Activated CD8-positive, alpha-beta memory T cell treated with anti-CD3 and anti-CD28 coated beads, Interleukin-2, amount 50 U/mL, for 48 hours (primary cell): Measurements from ENCODE around the gene BCL6B.
"Not testable (repeated sequence)": the region's sequence is repeated elsewhere in the genome, so short reads cannot be mapped to it uniquely, and the experiment has no call there.

Source experiments
- DNase-seq: peaks from one replicate; pipeline ENCODE4 v3.0.0-alpha.2; 2020

The BCL6B gene

DNA sequence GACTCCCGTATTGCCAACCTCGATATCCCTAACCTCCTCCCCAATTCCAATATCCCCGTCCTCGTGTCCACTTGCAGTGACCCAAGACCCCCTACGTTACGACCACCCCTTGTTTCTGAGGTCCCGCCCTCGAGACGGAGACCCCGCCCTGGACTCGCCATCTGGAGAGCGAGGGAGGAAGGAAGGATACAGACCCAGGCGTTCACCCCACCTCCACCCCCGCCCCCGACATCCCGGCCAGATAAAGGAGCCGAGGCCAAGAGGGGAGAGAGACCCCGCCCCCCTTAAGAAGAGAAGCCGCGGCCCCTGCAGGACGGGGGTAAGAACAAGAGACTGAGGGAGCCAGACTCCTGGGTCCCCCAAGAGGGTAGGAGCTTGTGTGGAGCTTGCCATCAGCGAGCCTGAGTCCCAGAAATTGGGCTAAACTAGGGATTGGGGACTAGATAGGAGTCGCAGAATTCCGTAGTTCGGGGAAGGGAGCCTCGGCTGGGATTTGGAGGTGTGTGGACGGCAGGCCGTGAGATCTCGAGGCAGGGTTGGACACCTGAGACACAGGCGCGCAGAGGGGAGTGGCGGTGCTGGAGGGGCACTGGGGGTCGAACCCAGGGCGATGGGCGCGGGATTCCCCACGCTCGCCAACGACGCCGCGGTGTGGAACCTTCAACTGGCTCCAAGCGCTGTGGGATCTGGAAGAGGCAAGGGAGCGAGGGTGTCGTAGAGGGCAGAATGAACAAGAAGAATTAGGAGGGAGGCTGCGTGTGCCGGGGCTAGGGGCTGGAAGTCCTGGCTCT is at the start of gene BCL6B:
Gene BCL6B (plus strand): TSS at position 270 of the 791 bp plus-strand sequence. CDS start 622 bp downstream, outside the sequence.
- no peak for DNase-seq

DNA sequence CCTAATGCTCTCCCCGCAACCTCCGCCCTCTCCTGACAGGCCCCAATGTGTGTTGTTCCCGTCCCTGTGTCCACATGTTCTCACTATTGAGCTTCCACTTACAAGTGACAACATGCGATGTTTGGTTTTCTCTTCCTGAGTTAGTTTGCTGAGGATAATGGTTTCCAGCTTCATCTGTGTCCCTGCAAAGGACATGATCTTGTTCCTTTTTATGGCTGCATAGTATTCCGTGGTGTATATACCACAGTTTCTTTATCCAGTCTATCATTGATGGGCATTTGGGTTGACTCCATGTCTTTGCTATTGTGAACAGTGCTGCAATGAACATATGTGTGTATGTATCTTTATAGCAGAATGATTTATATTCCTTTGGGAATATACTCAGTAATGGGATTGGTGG is 43.4 kb upstream of the BCL6B start:
- DNase-seq: not testable (repeated sequence)

GRCh38 chr17:6981426-6981825 is 41.4 kb upstream of the BCL6B start:
- no peak for DNase-seq

DNA sequence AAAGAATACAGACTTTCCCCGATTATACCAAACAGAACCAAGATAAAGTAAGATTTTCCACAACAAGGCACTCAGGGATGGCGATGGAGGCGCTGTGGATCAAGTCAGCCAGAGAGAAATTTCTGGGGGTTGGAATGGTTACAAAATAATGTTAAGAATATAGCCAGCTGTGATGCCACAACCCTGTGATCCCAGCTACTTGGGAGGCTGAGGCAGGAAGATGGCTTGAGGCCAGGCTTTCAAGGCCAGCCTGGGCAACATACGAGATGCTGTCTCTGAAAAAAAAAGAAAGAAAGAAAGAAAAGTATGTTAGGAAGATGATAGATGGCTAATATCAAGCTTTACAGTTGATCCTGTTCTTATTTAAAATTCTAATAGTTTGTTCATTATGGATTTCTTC is 37.6 kb upstream of the BCL6B start:
- DNase-seq: no peak

DNA sequence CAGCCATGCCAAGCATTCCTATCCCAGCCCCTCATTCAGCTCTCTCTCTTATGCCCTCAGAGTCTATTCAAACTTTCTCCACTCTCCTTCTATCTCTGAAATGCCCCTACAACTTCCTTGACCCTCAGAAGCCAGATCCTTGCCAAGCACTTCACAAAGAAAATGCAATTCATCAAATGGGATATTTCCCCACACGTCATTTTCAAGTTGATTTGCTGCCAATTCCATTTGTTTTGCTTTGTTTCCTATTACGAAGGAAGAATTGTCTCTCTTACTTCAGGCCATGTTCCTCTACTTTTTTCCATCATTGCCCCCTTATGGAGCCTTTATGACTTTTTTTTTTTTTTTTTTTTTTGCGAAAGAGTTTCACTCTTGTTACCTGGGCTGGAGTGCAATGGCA is 36.2 kb upstream of the BCL6B start:
- no peak for DNase-seq

GRCh38 chr17:6989779-6990178 is 33.1 kb upstream of the BCL6B start:
- DNase-seq: no peak

GRCh38 chr17:6993613-6994056 is 29.2 kb upstream of the BCL6B start:
- not testable (repeated sequence) for DNase-seq

DNA sequence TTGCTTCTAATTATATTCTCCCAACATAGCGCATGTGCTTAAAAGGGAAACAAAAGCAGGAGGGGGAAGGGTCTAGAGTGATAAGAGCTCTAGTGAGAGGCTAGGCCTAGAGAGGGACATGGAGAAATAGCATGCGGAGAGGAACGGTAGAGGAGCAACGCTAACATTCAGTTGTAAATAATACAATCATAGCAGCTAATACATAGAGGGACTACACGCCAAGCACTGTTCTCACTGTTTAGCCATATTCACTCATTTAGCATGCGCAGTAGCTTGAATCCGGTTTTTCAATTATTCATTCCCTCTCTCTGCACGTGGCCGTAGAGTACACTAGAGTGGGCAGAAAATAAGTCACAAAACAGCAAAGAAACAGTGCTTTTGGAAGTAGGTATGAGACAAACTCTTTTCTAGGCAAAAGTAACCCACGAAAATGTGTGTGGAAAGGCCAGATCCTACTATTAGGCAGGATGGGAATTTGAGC is 28.7 kb upstream of the BCL6B start:
- no peak for DNase-seq

GRCh38 chr17:6994666-6995256 is 28.1 kb upstream of the BCL6B start:
- no peak for DNase-seq

- no peak for DNase-seq
These were observed 27.2 kb upstream of the BCL6B start, which contains the start of gene ALOX12 for GRCh38 chr17:6995500-6996255. Gene ALOX12 (plus strand): TSS chr17:6996049. CDS start chr17:6996118, 69 bp downstream.

DNA sequence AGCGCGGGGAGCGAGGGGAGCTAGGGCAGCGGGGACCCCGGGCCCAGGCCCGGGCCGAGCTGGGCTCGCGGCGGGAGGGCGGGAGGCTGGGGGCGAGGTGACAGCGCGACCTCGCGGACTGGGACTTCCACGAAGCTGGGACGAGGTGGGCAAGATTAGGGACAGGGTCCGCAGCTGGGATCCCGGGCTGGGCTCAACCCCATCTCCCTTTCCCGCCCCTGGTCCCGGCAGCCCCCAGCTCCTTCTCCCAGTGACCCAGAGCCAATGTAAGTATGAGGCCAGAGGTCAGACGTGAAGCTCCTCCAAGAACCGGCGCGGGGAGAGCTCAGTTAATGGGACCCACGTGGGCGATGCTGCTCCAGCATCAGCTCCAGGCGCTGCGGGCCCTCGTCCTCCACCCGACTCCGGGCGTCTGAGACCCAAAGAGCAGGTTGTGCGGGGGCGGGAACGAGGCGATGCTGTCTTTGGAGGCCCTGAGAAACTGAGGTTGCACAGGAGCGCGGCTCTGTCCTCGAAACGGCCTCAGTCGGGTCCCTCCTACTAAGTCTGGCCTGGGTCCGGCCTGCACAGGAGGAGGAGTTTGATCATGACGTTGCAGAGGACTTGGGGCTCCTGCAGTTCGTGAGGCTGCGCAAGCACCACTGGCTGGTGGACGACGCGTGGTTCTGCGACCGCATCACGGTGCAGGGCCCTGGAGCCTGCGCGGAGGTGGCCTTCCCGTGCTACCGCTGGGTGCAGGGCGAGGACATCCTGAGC is 26.4 kb upstream of the BCL6B start:
- DNase-seq: no peak

- DNase-seq: no peak
These were observed 25.7 kb upstream of the BCL6B start for GRCh38 chr17:6997171-6997570.

- no peak for DNase-seq
These were observed 23.9 kb upstream of the BCL6B start for GRCh38 chr17:6998855-6999508.

- DNase-seq: no peak
These were observed 21.4 kb upstream of the BCL6B start for GRCh38 chr17:7001318-7001961.

GRCh38 chr17:7002288-7003047 is 20.4 kb upstream of the BCL6B start:
- no peak for DNase-seq

DNA sequence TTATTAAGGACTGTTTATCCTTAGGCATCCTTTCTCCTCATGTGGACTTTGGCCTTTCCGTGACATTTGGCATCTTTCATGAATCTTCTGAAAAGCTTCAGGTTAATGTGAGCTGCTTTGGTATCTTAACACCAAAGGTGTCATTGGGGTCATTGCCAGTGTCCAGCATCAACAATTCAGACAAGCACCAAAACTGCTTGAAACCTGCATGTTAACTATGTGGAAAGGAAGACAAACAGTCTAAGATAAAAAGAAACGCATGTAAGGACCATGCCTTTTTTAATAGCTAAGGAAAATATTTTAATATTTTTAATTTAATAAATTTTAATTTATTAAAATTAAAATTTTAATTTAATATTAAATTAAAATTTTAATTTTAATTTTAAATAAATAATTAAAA is 19.1 kb upstream of the BCL6B start:
- DNase-seq: no peak

DNA sequence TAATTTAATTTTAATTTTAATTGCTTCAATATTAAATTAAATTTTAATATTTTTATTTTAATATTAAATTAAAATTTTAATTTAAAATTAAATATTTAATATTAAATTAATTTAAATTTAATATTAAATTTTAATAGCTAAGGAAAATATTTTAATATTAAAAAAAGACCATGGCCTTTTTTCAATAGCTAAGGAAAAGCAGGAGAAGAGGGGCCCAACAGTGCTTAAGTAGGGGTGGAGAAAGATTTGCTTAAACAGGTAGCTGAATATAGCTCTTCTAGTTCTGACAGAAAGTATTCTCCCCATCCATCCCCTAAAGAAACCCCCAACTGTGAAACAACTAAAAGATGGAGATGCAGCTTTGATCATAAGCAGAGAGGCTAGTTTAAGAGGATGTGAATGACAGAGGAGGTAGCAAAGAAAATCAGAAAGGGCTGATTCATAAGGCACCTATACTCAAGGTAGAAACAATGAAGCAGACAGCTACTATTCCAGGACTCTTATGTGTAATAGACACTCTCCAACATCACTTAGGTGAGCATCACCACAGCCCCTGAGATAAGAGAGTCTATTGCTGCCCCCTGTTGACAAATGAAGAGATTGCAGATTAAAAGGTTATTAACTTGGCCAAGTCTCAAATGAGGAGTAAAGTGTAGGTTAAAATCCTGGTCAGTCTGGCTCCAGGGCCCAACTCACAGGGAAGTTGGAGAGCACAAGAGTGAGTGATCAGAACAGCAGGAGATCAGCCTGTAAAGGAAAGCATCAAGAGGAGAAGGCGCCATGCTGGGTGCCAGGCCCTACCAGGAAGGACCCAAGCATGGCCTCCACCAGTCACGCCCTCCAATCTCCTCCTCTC is 18.2 kb upstream of the BCL6B start:
- DNase-seq: no peak

DNA sequence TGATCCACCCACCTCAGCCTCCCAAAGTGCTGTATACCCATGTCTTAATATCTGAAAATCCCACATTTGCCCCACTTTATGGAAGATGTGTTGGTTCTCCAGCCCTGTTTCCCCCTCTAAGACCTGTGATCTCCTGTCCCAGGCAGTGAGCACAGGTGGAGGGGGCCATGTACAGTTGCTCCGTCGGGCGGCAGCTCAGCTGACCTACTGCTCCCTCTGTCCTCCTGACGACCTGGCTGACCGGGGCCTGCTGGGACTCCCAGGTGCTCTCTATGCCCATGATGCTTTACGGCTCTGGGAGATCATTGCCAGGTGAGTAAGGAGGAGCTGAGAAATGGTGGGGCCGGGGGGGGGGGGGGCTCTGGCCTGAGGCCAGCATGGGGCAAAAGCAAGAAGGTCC is 17.1 kb upstream of the BCL6B start:
- DNase-seq: no peak

- no peak for DNase-seq
These were observed 15.7 kb upstream of the BCL6B start for GRCh38 chr17:7007143-7007542.

DNA sequence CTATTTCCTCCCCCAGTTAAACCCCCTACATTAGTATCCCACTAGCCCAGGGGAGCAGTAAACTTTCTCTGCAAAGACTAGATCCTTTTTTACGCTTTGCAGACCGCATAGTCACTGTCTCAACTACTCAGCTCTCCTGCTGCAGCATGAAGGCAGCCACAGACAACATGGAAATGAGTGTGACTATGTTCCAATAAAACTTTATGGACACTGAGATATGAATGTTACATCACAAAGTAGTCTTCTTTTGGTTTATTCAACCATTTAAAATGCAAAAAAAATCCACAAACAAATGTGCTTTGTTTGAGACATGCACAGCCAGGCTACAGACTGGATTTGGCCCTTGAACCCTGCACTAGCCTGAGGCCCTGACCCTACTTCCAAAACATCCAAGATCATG is 12.3 kb upstream of the BCL6B start:
- DNase-seq: no peak
